ENCODE results near the gene SFRP2. TPM values are rescaled to one million over a fixed set of nuclear protein-coding genes. Genes with fewer than 3 reads are reported as not detected.

The SFRP2 gene
- total RNA-seq, 4 donors from 2014 or later, result 15.0 to 41.3 (median 24.0) TPM

GRCh38 chr4:153782581-153782980 is 6.3 kb downstream of the SFRP2 start:
- 92 to 98% methylated on average over 1 of the region's 1 CpG for WGBS, 2 donors
- intact Hi-C loops (cut with DNase I), result no loop called here
- no peak for DNase-seq
- Histone ChIP-seq H3K9me3 (no peaks in the 10 kb centered on the region), H3K27ac (no peak overlapping the region), H3K4me3 (replicated peaks in 1 of 3) (no peak overlapping the region), H3K36me3 (no peaks in the 10 kb centered on the region), H3K4me1 (no peaks in the 10 kb centered on the region), H3K27me3 (no peaks in the 10 kb centered on the region)
- TF ChIP-seq CTCF (IDR thresholded peaks at IDR 0.05) (no peak), POLR2A (IDR thresholded peaks at IDR 0.05) (no peak)

GRCh38 chr4:153781717-153782416 is 7.0 kb downstream of the SFRP2 start:
- no peak for DNase-seq
- no peaks in the 10 kb centered on the region for H3K27me3 ChIP-seq
- H3K27ac ChIP-seq, result no peak overlapping the region
- intact Hi-C loops (cut with DNase I), result no loop called here
- H3K9me3 ChIP-seq, result no peaks in the 10 kb centered on the region
- no peaks in the 10 kb centered on the region for H3K36me3 ChIP-seq
- no peak for TF ChIP-seq POLR2A (IDR thresholded peaks at IDR 0.05)
- no peak for TF ChIP-seq CTCF (IDR thresholded peaks at IDR 0.05)
- H3K4me1 ChIP-seq, result no peaks in the 10 kb centered on the region
- H3K4me3 ChIP-seq (replicated peaks in 1 of 3), result no peak overlapping the region
- 47 to 50% methylated on average over 6 of the region's 6 CpGs for WGBS, 2 donors

- Histone ChIP-seq H3K4me3 (replicated peaks in 1 of 3) (no peak overlapping the region), H3K4me1 (no peaks in the 10 kb centered on the region), H3K9me3 (no peaks in the 10 kb centered on the region), H3K27ac (no peak overlapping the region), H3K36me3 (no peaks in the 10 kb centered on the region), H3K27me3 (no peaks in the 10 kb centered on the region)
- WGBS, 2 donors, result 89% methylated on average over 17 of the region's 17 CpGs
- no peak for DNase-seq
- intact Hi-C loops (cut with DNase I), result no loop called here
- no peak for TF ChIP-seq POLR2A (IDR thresholded peaks at IDR 0.05)
- no peak for TF ChIP-seq CTCF (IDR thresholded peaks at IDR 0.05)
Observed at GRCh38 chr4:153781280-153781679, 7.6 kb downstream of the SFRP2 start.

GRCh38 chr4:153780876-153781275 is 8.0 kb downstream of the SFRP2 start:
- DNase-seq, result no peak
- Histone ChIP-seq H3K4me3 (replicated peaks in 1 of 3) (no peak overlapping the region), H3K27ac (no peak overlapping the region), H3K27me3 (no peaks in the 10 kb centered on the region), H3K36me3 (no peaks in the 10 kb centered on the region), H3K9me3 (no peaks in the 10 kb centered on the region), H3K4me1 (no peaks in the 10 kb centered on the region)
- intact Hi-C loops (cut with DNase I), result no loop called here
- no peak for TF ChIP-seq POLR2A (IDR thresholded peaks at IDR 0.05)
- TF ChIP-seq CTCF (IDR thresholded peaks at IDR 0.05), result no peak
- 75 to 97% methylated on average over 1 of the region's 1 CpG for WGBS, 2 donors

- 70 to 80% methylated on average over 2 of the region's 2 CpGs for WGBS, 2 donors
- no peaks in the 10 kb centered on the region for H3K27me3 ChIP-seq
- H3K4me1 ChIP-seq, result no peaks in the 10 kb centered on the region
- TF ChIP-seq CTCF (IDR thresholded peaks at IDR 0.05) (no peak), POLR2A (IDR thresholded peaks at IDR 0.05) (no peak)
- intact Hi-C loops (cut with DNase I), result no loop called here
- no peaks in the 10 kb centered on the region for H3K36me3 ChIP-seq
- no peak overlapping the region for H3K27ac ChIP-seq
- H3K9me3 ChIP-seq, result no peaks in the 10 kb centered on the region
- no peak for DNase-seq
- no peak overlapping the region for H3K4me3 ChIP-seq (replicated peaks in 1 of 3)
Observed at GRCh38 chr4:153780221-153780620, 8.7 kb downstream of the SFRP2 start.
